ENCODE measurements around the gene RAB4A.
"Not testable (repeated sequence)": the region's sequence is repeated elsewhere in the genome, so short reads cannot be mapped to it uniquely, and the experiment has no call there.

RAB4A gene

GRCh38 chr1:229298420-229298819 is 27.5 kb downstream of the RAB4A start:
- peak; percentile 22 for DNase-seq (ENCODE audit: low spot score)

- peak; percentile 56 for DNase-seq (ENCODE audit: low spot score)
These were observed 28.1 kb downstream of the RAB4A start for GRCh38 chr1:229298887-229299503.

- DNase-seq (ENCODE audit: low spot score) = no peak
These were observed 29.3 kb downstream of the RAB4A start for GRCh38 chr1:229300099-229300757.

- DNase-seq (ENCODE audit: low spot score) = no peak
These were observed 31.8 kb downstream of the RAB4A start for GRCh38 chr1:229302740-229303139.

GRCh38 chr1:229303855-229304254 is 32.9 kb downstream of the RAB4A start:
- DNase-seq (ENCODE audit: low spot score) = no peak

- DNase-seq (ENCODE audit: low spot score) = no peak
These were observed 34.5 kb downstream of the RAB4A start for GRCh38 chr1:229305392-229305791.

GRCh38 chr1:229309074-229309473 is 38.2 kb downstream of the RAB4A start:
- DNase-seq (ENCODE audit: low spot score) = no peak

- no peak for DNase-seq (ENCODE audit: low spot score)
These were observed 38.8 kb downstream of the RAB4A start for GRCh38 chr1:229309684-229310083.

GRCh38 chr1:229310833-229311232 is 39.9 kb downstream of the RAB4A start:
- no peak for DNase-seq (ENCODE audit: low spot score)

GRCh38 chr1:229316166-229316565 is 45.3 kb downstream of the RAB4A start:
- no peak for DNase-seq (ENCODE audit: low spot score)

GRCh38 chr1:229318056-229318455 is 47.1 kb downstream of the RAB4A start:
- no peak for DNase-seq (ENCODE audit: low spot score)

GRCh38 chr1:229319487-229319886 is 48.6 kb downstream of the RAB4A start:
- no peak for DNase-seq (ENCODE audit: low spot score)

- DNase-seq (ENCODE audit: low spot score) = no peak
These were observed 52.3 kb downstream of the RAB4A start for GRCh38 chr1:229323201-229323600.

GRCh38 chr1:229323885-229324553 is 53.1 kb downstream of the RAB4A start:
- DNase-seq (ENCODE audit: low spot score) = no peak

GRCh38 chr1:229325401-229325800 is 54.5 kb downstream of the RAB4A start:
- DNase-seq (ENCODE audit: low spot score) = no peak

GRCh38 chr1:229325853-229326487 is 55.1 kb downstream of the RAB4A start:
- DNase-seq (ENCODE audit: low spot score) = no peak

- no peak for DNase-seq (ENCODE audit: low spot score)
These were observed 55.7 kb downstream of the RAB4A start for GRCh38 chr1:229326601-229327000.

GRCh38 chr1:229327765-229328164 is 56.9 kb downstream of the RAB4A start:
- not testable (repeated sequence) for DNase-seq (ENCODE audit: low spot score)

GRCh38 chr1:229328598-229329362 is 57.9 kb downstream of the RAB4A start:
- no peak for DNase-seq (ENCODE audit: low spot score)

- DNase-seq (ENCODE audit: low spot score) = no peak
These were observed 63.4 kb downstream of the RAB4A start for GRCh38 chr1:229334269-229334668.

GRCh38 chr1:229334716-229335115 is 63.8 kb downstream of the RAB4A start:
- DNase-seq (ENCODE audit: low spot score) = no peak

GRCh38 chr1:229336345-229336744 is 65.4 kb downstream of the RAB4A start:
- DNase-seq (ENCODE audit: low spot score) = no peak
